Transverse colon (tissue), 4 donors: ENCODE data around the gene H6PD. TPM values are rescaled to one million over a fixed set of nuclear protein-coding genes. Genes with fewer than 3 reads are reported as not detected.
A peak's percentile ranks its signal among the peaks of the same experiment; 100 is the strongest.

Source experiments
- DNase-seq: peaks from one replicate; pipeline ENCODE4 v3.0.0-alpha.2; 2019
- H3K27ac ChIP-seq, 4 donors: fragments of 200-600 bp; sonication (generic); 2 replicates each; pipeline ENCODE4 v1.5.1; 2016 to 2018; ENCODE audit warnings: inconsistent platforms in 4 of 4
- H3K27me3 ChIP-seq: fragments of 200-600 bp; sonication (generic); 2 replicates; pipeline ENCODE4 v1.5.1; 2017; ENCODE audit warnings: inconsistent platforms
- H3K36me3 ChIP-seq, 4 donors: fragments of 200-600 bp; sonication (generic); 2 replicates each; pipeline ENCODE4 v1.5.1; 2017 to 2019; ENCODE audit warnings: inconsistent platforms in 4 of 4
- H3K4me1 ChIP-seq, 4 donors: fragments of 200-600 bp; sonication (generic); 2 replicates each; pipeline ENCODE4 v1.5.1; 2017 to 2020; ENCODE audit warnings: inconsistent platforms in 4 of 4
- H3K4me3 ChIP-seq, 4 donors: fragments of 200-600 bp; sonication (generic); 1 replicate in 1 of 4; 2 replicates in 3 of 4; pipeline versions ENCODE4 v1.5.1 to v1.6.1; 2017 to 2019; ENCODE audit warnings: inconsistent platforms in 4 of 4
- H3K9me3 ChIP-seq, 2 donors: fragments of 200-600 bp; sonication (generic); 2 replicates each; pipeline ENCODE4 v1.5.1; 2017 to 2019; ENCODE audit warnings: inconsistent platforms in 2 of 2
- CTCF ChIP-seq, 5 experiments: fragments of 200-600 bp in 3 of 5; fragments of 450-650 bp in 2 of 5; sonication (generic) in 3 of 5; IDR thresholded peaks; 1 replicate in 2 of 5; 2 replicates in 3 of 5; pipeline ENCODE4 v1.5.1; 2016 to 2017; ENCODE audit warnings: antibody characterized with exemption in 5 of 5, inconsistent platforms in 3 of 5, mild to moderate bottlenecking in 2 of 5, moderate library complexity in 1 of 5
- EP300 ChIP-seq: sonication (generic); formaldehyde crosslinking; IDR thresholded peaks from one replicate; pipeline ENCODE4 v1.6.1; 2017; ENCODE audit warnings: antibody characterized with exemption, low read depth
- POLR2A ChIP-seq: fragments of 450-650 bp; IDR thresholded peaks from one replicate; pipeline ENCODE4 v1.6.1; 2016; ENCODE audit warnings: antibody characterized with exemption, mild to moderate bottlenecking, moderate library complexity
- POLR2AphosphoS5 ChIP-seq, 3 donors: sonication (generic); formaldehyde crosslinking; IDR thresholded peaks; one replicate each; pipeline ENCODE4 v1.6.1; 2016; ENCODE audit warnings: antibody characterized with exemption in 3 of 3
- WGBS, 2 donors: methylation state at CpG; one replicate each; pipeline ENCODE4 v1.1.5; 2018; ENCODE audit warnings: low coverage in 1 of 2; 5-methylcytosine and 5-hydroxymethylcytosine counted together
- in situ Hi-C, 4 donors: fragments of 200-750 bp; cut with MboI; loops; one replicate each; pipeline versions ENCODE4 v1.15.0 to v1.15.1; 2017; ENCODE audit warnings: low sequenced_read_pairs in 3 of 4, low pct_ligation_motif_present in 1 of 4, low pct_unique_long_range_greater_than_20kb in 1 of 4
- intact Hi-C: fragments of 100-400 bp; cut with DNase I; formaldehyde crosslinking; loops from one replicate; pipeline ENCODE4 v1.15.1; 2023; ENCODE audit warnings: low total_unique reads
- total RNA-seq, 4 donors: library from RNA; depleted of rRNA; stranded (reverse); fragments of >200 nt; gene quantifications; one replicate each; pipeline ENCODE4 v1.1.0, GENCODE V29; 2016

H6PD gene
- total RNA-seq, 4 donors from 2014 or later = 24.1 to 49.4 (median 26.7) TPM

GRCh38 chr1:9239622-9240401, 5.2 kb downstream of the H6PD start:
- intact Hi-C loops = no loop called here
- TF ChIP-seq POLR2AphosphoS5 (IDR thresholded peaks at IDR 0.05) = peak in 1 of 3 donors; percentile 53
- TF ChIP-seq POLR2A = no peak
- no peaks in the 10 kb centered on the region for H3K27me3 ChIP-seq
- DNase-seq = peak; percentile 69
- in situ Hi-C loops = no loop called here
- H3K4me3 ChIP-seq = no peak overlapping the region
- no peaks in the 10 kb centered on the region for H3K9me3 ChIP-seq
- WGBS, 2 donors = 47 to 89% methylated on average over 3 to 16 of the region's 16 CpGs
- no peaks in the 10 kb centered on the region for H3K36me3 ChIP-seq
- peaks cover 33 to 87% (median 60%) of the 10 kb centered on the region in 4 donors for H3K4me1 ChIP-seq
- peak overlapping the region; percentile 61 to 71 (median 66) for H3K27ac ChIP-seq

GRCh38 chr1:9240914-9241820, 6.6 kb downstream of the H6PD start:
- peaks cover 31 to 83% (median 53%) of the 10 kb centered on the region in 4 donors for H3K4me1 ChIP-seq
- WGBS, 2 donors = 93% methylated on average over 8 of the region's 8 CpGs; no CpG with 5 or more reads in 1 of the 2 donors
- in situ Hi-C loops = no loop called here
- intact Hi-C loops = no loop called here
- H3K9me3 ChIP-seq = no peaks in the 10 kb centered on the region
- H3K36me3 ChIP-seq = no peaks in the 10 kb centered on the region
- peak overlapping the region; percentile 61 to 71 (median 66) for H3K27ac ChIP-seq
- DNase-seq = no peak
- no peak for TF ChIP-seq EP300
- no peak for TF ChIP-seq POLR2AphosphoS5 (IDR thresholded peaks at IDR 0.05)
- TF ChIP-seq POLR2A = no peak
- TF ChIP-seq CTCF (IDR thresholded peaks at IDR 0.05) = no peak
- H3K4me3 ChIP-seq = no peak overlapping the region
- H3K27me3 ChIP-seq = no peaks in the 10 kb centered on the region

- peaks cover 30 to 76% (median 52%) of the 10 kb centered on the region in 4 donors for H3K4me1 ChIP-seq
- intact Hi-C loops = no loop called here
- no peaks in the 10 kb centered on the region for H3K9me3 ChIP-seq
- H3K27ac ChIP-seq = peak overlapping the region; percentile 16 to 60 (median 41)
- TF ChIP-seq CTCF (IDR thresholded peaks at IDR 0.05) (no peak), POLR2A (no peak), EP300 (no peak), POLR2AphosphoS5 (IDR thresholded peaks at IDR 0.05) (no peak)
- H3K4me3 ChIP-seq = no peak overlapping the region
- no peak for DNase-seq
- H3K36me3 ChIP-seq = no peaks in the 10 kb centered on the region
- in situ Hi-C loops = no loop called here
- no peaks in the 10 kb centered on the region for H3K27me3 ChIP-seq
- 83 to 94% methylated on average over 6 to 10 of the region's 10 CpGs for WGBS, 2 donors
Observed at GRCh38 chr1:9241891-9242290, 7.3 kb downstream of the H6PD start.

GRCh38 chr1:9242338-9242969, 7.9 kb downstream of the H6PD start:
- no peaks in the 10 kb centered on the region for H3K36me3 ChIP-seq
- no peak for TF ChIP-seq POLR2A
- TF ChIP-seq EP300 = no peak
- TF ChIP-seq POLR2AphosphoS5 (IDR thresholded peaks at IDR 0.05) = no peak
- no peak for TF ChIP-seq CTCF (IDR thresholded peaks at IDR 0.05)
- no peaks in the 10 kb centered on the region for H3K27me3 ChIP-seq
- in situ Hi-C loops (no loop called here), intact Hi-C loops (no loop called here)
- no peaks in the 10 kb centered on the region for H3K9me3 ChIP-seq
- no peak overlapping the region for H3K4me3 ChIP-seq
- H3K4me1 ChIP-seq = peaks cover 30 to 76% (median 51%) of the 10 kb centered on the region in 4 donors
- H3K27ac ChIP-seq = peak overlapping the region; percentile 41 to 66 (median 50)
- DNase-seq = peak; percentile 50
- WGBS, 2 donors = 56 to 73% methylated on average over 2 to 8 of the region's 10 CpGs
